Kidney capillary endothelial cell (primary cell): ENCODE measurements around the gene ARL2BP.

Experiments used
- DNase-seq: peaks from one replicate; pipeline ENCODE4 v3.0.0-alpha.2; 2018; ENCODE audit warnings: low spot score

ARL2BP gene

DNA sequence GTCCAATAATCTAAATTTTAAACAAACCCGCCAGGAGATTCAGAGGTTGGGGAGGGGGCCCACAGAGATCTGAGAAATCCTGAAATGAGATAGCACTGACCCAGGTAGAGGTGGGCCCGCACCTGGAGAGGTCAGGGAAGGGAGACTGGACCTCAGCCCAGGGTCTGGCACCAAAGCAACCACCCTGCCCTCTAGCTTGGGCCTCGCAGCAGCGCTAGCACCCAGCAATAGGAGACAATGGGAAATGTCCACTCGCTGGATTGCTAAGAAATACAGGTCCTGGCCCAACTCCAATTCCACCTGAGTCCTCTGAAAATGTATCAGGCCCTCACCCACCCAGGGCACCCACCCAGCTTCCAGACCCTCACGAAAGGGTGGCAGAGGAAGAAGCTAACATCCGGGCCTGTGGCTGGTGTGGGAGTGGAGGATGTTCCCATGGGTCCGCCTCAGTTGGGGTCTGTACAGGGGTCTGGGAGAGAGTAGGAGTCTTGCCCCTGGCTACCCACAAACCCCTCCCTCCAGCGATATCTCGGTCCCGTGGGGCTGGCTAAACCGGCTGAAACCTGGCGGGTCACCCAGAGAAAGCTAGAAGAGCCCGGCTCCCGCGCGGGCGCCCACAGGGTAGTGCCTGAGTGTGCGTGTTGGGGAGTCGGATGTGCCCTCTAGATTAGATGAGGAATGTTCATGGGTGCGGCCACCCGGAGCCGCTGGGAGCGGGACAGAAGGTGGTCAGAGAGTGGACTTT, 38.3 kb downstream of the ARL2BP start:
- DNase-seq: no peak

DNA sequence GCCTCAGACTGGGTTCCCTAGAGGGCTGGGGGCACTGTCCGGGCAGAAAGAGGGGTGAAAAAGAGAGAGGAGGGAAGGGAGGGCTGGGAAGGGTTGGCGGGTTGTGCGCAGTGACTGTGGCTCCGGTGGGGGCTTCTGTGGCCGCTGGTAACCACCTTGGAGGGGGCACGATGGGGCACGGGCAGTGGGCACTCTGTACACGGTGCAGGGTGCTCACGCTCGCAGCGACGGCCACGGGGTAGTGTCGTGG, 38.8 kb downstream of the ARL2BP start:
- DNase-seq: no peak

DNA sequence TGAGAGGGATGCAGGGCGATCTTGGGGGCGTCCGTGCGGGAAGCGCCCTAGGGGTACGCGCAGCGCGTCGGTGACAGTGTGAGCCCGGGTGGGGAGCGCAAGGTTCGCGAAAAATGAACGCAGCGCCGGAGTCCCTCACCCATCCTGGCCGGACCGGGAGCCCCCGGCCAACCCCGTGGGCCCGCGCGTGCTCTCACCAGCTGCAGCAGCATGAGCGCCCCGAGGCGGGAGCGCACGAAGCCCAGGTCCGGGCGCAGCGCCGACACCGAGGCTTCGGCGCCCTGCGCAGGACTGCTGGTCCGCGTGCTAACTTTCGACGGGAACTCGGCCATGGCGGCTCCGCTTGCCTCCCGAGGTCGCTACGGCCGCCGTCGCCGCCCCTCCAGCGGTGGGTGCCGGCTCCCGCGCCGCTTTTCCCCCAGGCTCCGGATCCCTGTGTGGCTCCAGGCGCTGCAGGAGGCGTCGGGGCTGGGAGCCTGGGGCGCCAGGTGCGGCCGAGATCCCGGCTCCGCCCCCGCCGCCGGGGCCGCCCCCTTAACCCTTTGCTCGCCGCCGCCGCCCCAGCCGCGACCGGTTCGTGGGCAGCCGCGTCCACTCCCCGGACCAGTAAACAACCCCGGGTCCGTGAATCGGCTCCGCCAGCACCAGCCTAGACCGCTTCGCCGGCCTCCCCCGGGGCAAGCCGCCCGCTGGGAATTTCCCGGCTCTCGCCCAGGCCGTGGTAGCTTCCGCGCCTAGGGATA, 39.3 kb downstream of the ARL2BP start, which contains the start of gene PLLP:
TSS of gene PLLP (minus strand) at position 464 of the 743 bp plus-strand sequence. CDS start at position 332, 132 bp downstream.
- DNase-seq: no peak

DNA sequence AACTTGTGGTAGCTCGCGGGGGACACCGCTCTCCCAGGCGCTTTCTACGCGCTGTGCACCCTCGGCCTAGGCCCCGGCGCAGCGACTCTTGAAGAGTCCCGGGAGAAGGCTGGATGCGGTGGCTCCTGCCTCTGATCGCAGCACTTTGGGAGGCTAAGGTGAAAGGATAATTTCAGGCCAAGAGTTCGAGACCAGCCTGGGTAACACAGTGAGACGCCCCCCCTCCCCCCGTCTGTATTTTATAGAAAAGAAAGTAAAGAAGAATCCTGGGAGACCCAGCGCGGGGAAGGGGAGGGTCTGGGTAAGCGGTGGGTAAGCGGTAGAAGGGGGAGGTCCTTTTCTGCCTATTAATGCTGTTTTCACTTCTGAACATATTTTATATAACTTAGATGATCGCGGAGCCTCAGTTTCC, 39.9 kb downstream of the ARL2BP start:
- no peak for DNase-seq

DNA sequence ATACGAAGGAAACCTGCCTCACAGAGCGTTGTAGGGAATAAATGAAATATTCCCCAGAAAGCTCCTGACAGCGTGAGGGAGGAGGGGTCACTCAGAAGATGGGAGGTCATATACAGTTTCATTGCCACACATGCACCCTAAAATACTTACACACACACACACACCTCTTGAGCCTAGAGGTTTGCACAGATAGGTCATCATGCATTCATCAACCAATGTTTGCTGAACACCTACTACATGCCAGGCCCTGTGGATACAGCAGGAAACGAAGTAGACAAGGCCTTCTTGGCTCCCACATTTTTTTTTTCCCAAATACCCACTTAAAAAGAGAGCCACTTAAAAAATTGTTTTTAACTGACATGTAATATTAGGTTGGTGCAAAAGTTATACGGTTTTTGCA, 40.3 kb downstream of the ARL2BP start:
- DNase-seq: no peak

DNA sequence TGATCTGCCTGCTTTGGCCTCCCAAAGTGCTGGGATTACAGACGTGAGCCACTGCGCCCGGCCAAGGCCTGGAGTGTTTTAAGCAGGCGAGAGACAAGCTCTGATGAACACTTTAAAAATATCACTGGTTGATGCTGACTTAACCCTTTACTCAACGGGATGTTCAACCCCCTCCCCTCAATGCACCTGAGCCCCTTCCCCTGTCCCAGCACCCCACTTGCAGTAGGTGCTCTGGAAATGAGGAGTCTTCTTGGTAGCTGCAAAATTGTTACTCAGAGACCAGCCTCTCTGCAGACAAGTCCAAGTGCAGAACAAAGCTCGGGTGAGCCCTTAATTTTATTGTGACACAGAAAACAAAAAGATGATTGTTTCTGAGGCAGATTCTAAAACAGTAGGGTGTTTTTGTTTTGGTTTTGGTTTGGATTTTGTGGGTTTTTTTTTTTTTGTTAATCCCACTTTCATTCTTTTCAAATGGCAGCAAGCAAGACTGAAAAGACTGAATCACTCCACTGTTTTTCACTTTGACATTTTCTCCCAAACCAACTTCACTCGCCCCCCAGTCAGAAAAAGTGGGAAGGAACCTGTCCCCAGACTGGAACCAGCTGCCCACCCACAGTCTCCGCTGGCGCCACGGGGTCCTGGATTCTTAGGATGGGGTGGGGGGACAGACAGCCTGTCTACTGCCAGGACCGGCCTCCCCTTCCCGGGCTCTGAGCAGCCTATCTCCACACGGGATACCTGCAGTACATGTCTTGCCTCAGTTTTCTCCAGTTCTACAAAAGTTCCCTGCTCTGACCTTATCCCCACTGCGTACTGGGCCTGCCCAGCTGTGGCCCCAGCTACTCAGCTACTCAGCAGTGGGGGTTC, 44.6 kb downstream of the ARL2BP start:
- DNase-seq: no peak

DNA sequence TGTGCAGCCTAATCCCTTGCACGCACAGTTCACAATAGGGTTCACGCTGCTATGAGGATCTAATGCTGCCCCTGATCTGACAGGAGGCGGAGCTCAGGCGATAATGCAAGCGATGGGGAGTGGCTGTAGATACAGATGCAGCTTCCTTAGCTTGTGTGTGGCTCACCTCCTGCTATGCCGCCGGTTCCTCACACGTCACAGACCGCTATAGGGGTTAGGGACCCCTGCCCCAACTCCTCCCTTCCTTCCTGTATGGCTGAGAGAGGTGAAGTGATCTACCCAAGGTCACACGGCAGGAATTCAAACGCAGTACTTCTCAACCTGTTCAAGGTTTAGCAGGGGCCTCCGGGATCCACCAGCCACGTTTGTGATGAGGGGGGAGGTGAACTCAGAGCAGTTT, 52.8 kb downstream of the ARL2BP start:
- DNase-seq: no peak

DNA sequence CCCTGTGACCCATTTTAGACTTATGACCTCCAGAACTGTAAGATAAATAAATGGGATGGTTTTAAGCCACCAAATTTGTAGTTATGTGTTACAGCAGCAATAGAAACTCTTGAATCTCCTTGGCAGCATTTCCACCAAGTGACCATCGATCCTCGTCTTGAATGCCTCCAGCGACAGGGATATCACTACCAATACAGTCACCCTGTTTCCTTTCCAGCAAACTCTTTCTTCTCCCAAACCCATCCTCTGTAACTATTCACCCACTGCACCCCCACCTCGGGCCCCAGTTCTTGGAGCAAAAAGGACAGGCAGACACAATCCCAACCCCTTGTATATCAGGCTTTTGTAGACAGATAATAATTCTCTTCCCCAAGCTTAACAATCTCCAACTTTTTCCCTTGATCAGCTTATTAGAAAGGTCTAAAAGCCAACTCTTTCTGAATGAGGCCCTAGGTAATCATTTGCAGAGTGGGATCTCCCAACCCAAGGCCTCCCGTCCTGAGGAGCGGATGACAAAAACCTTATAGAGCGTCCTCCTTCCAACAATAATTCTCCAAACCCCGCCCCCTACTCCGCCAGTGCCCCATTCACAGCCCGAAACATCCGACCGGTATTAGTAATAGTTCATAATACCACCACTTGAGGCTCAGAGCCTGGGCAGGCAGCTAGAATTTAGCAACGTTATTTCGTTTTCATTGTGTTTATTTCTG, 54.1 kb downstream of the ARL2BP start:
- peak; percentile 83 for DNase-seq

DNA sequence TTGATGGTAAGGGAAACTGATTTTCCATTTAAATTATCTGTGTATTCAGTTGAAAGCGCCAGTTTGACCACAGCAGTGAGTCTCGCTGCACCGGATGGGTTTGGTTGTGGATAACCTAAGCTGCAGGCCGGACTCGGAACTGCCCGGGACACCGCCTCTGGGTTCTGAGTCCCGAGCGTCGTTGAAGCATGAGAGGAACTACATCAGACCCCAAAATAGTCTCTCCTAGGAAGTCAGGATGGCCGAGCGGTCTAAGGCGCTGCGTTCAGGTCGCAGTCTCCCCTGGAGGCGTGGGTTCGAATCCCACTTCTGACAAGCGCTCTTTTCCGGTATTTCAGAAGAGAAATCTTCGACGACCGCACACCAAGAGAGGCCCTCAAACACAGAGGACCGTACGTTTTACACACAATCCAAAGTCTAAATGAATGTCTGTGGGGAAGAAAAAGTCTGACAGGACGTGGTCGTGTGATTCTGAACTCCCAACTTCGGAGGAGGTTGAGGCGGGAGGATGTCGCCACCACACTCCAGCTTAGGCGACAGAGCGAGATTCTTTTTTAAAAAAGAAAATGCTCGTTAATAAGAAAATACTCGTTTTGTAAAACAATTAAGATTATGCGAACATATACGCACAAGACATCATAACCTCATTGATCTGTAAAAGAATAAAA, 54.8 kb downstream of the ARL2BP start:
- peak; percentile 98 for DNase-seq

DNA sequence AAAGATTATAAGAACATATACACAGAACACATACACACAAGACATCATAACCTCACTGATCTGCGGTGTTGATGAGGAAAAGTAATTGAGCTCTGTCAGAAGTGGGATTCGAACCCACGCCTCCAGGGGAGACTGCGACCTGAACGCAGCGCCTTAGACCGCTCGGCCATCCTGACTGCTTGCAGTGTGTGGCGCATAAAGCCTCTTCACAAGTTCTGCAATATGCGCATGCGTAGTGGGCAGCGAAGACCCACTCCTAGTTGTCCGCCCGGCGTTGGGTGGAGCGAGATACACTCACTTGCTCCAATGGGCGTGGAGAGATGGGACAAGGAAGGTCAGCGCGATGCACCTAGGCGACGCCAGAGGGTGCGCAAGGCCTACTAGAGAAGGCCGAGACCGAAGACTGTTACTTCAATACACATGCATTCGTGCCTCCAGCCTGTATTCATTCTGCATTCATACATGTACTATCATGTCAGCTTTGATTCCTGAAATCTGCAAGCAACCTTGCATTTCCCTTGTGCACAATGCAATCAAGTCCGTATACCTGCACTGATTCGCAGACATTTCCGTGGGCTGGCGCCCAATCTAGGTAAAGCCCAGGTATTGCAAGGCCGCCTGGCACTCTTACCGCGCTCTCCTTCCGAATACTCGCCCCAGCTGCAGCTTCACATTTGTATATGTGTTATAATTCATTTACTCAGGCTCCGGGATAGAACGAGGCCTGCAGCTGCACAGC, 55.5 kb downstream of the ARL2BP start:
- DNase-seq: peak; percentile 98

DNA sequence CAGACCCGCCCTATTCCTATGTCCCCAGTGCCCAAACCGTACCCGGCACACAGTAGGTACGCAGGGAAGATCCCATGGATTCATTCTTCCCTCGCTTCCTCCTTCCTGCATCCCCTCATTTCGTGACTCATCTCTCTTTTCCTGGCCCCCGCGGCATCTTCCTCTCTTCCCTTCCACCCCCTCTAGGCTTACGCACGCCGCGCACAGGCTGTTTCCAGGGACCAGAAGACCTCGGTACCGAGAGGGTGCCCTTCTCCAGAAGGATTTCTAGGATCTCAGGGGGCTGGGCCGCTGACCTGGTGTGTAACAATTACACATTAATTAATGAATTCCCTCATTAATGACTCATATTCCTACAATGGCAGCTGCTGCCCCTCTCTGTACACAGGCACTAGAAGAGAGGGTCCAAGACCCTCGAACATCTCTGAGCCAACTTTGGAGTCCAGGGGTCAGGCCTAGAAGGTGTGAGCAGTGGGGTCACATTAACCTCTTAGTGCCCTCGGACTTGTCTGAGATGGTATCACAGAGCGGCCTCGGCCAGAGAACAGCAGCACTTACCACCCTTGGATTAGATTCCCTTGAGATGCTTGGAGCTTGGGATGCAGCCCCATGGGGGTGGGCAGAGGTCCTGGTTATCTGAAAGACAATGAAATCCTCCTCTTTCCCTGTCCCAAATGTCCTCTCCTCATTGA, 56.2 kb downstream of the ARL2BP start:
- no peak for DNase-seq
